ENCODE data around the gene HECTD1.
"Not testable (repeated sequence)": the region's sequence is repeated elsewhere in the genome, so short reads cannot be mapped to it uniquely, and the experiment has no call there.

HECTD1 gene

GRCh38 chr14:31138301-31138700 is 69.3 kb downstream of the HECTD1 start:
- DNase-seq = no peak

GRCh38 chr14:31137214-31137889 is 70.2 kb downstream of the HECTD1 start:
- DNase-seq = no peak

GRCh38 chr14:31133133-31133532 is 74.5 kb downstream of the HECTD1 start:
- no peak for DNase-seq

- no peak for DNase-seq
Measured at GRCh38 chr14:31128601-31129526, 78.7 kb downstream of the HECTD1 start.

DNA sequence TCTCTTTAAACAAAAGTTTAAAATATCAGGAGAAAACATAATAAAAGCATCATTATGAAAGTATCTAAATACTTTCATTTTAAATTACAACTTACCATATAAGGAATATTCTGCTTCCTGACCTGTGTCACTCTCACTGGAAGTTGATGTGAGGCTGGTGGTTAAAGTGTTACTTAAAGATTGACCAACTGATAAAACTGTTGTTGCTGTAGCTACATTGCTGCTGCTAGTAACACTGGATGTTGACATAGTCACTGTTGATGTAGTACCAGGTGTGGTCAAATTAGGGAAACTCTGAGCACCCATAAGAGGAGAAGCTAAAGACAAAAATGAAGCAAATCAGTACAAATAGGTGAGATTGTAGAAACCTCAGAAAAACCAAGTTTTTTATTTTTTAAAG is 79.9 kb downstream of the HECTD1 start:
- DNase-seq = no peak

GRCh38 chr14:31126680-31127079 is 80.9 kb downstream of the HECTD1 start:
- DNase-seq = no peak

DNA sequence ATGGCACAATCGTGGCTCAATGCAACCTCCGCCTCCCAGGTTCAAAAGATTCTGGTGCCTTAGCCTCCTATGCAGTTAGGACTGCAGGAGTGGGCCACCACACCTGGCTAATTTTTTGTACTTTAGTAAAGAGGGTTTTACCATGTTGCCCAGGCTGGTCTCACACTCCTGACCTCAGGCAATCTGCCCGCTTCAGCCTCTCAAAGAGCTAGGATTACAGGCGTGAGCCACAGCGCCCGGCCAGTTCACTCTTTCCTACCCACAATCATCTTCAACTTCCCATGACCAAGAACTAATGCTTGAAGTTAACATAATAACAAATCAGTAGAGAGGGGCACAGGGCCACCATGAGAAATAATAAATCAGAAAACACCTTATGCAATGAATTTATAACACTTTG is 82.4 kb downstream of the HECTD1 start:
- DNase-seq = no peak

- DNase-seq = no peak
Measured at GRCh38 chr14:31124197-31124596, 83.4 kb downstream of the HECTD1 start.

DNA sequence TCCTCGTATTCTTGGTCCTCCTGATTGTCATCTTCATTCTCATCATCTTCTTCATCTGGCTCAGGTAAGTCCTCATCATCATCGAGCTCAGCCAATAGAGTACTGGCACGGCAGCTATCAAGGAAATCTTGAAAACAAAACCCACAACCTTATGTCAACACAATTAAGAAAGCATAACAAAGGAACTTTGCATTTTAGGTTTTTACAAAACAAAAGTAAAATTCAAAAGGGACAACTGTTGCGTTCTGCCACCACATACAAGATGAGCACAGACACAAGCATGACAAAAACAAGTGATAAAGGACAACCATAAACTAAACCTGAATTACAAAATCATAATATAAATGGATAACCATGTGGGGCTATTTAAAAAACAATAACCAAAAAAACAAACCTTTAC is 84.7 kb downstream of the HECTD1 start:
- DNase-seq = no peak

DNA sequence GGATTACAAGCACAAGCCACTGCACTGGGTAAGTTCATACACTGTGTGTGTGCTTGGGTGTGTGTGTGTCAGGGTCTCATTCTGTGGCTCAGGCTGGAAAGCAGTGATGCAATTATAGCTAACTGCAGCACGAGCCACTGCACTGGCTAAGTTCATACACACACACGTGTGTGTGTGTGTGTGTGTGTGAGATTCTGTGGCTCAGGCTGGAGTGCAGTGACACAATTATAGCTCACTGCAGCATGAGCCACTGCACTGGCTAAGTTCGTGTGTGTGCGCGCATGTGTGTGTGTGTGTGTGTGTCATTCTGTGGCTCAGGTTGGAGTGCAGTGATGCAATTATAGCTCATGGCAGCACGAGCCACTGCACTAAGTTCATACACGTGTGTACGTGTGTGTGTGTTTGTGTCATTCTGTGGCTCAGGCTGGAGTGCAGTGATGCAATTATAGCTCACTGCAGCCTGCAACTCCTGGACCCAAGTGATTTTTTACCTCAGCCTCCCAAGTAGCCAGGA is 85.4 kb downstream of the HECTD1 start:
- no peak for DNase-seq

GRCh38 chr14:31118892-31119291 is 88.7 kb downstream of the HECTD1 start:
- DNase-seq = no peak

DNA sequence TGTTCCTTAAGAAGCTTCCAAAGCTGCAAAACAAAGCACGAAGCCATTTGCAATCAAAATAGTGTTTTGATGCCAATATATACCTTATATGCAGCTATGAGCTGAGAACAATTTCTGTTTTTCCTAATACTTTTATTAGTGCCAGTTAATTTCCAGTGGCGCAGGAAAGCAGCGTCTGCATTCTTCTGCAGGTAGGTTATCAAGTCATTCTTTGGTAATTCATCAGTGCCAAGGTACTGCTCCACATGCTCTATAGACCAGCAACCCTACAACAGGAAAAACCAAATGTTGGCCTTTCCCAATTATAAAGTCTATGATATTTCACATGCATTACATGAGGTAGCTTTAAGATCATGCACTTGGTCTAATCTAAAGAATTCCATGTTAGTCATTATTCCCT is 93.8 kb downstream of the HECTD1 start:
- DNase-seq = no peak

DNA sequence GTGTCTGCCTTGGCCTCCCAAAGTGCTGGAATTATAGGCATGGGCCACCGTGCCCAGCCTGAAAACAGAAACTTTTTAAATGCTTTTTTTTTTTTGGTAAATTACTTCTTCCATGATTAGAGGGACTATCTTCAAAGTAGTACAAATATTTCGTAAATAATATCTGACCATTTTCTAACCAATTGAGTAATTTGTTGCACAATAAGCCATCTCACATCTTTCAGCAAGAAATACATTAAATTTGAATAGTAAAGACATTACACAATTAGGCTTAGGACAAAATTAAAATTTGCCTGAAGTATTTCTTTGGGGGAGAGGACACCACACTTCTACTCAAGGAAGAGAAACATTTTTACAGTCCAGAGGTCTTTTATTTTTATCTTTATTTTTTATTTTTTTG is 96.7 kb downstream of the HECTD1 start:
- no peak for DNase-seq

DNA sequence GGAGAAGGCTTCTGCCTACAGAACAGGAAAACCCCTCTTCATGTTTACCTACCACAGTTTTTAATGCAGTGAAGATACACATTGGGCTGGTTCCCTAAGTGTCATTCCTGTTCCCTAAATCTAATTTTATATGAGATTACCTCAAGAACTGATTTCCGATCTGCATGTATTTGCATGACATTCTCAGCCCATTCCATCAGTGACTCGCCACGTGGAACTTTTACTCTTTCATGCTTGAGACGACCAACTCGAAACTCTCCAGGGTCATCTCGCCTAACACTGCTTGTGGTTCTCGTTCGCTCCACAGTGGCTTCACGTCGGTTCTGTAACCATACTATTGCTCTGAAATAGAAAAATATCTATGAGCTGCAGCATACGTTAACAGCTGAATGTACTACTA is 98.3 kb downstream of the HECTD1 start:
- DNase-seq = no peak

DNA sequence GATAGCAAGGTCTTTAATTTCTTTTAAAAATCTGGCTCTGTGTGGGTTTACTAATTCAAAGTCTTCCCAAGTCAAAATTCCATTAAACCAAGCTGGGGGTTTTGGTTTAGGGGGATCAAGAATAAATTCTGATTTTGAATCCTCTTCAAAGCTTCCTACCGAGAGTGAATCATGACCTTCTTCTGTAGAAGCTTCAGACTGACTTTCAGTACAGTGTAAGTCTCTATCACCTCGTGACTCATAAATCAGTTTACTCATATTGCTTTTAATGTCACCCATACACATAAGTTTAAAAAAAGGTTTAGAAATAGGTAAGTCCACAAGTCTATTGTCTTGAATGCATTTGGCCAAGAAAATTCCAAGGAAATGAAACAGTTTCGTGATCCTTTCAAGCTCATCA is 100.8 kb downstream of the HECTD1 start:
- no peak for DNase-seq

- no peak for DNase-seq
Measured at GRCh38 chr14:31097081-31097480, 110.5 kb downstream of the HECTD1 start.

GRCh38 chr14:31096255-31096654 is 111.3 kb downstream of the HECTD1 start:
- no peak for DNase-seq

DNA sequence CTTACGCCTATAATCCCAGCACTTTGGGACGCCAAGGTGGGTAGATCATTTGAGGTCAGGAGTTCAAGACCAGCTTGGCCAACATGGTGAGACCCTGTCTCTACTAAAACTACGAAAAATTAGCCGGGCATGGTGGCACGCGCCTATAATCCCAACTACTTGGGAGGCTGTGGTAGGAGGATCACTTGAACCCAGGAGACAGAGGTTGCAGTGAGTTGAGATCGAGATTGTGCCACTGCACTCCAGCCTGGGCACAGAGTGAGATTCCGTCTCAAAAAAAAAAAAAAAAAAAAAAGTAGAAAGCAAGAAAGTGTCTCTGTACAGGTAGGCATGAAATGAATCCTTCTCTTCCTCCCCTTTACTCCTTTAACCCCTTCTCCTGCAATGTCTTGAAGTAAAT is 111.8 kb downstream of the HECTD1 start:
- DNase-seq = not testable (repeated sequence)

DNA sequence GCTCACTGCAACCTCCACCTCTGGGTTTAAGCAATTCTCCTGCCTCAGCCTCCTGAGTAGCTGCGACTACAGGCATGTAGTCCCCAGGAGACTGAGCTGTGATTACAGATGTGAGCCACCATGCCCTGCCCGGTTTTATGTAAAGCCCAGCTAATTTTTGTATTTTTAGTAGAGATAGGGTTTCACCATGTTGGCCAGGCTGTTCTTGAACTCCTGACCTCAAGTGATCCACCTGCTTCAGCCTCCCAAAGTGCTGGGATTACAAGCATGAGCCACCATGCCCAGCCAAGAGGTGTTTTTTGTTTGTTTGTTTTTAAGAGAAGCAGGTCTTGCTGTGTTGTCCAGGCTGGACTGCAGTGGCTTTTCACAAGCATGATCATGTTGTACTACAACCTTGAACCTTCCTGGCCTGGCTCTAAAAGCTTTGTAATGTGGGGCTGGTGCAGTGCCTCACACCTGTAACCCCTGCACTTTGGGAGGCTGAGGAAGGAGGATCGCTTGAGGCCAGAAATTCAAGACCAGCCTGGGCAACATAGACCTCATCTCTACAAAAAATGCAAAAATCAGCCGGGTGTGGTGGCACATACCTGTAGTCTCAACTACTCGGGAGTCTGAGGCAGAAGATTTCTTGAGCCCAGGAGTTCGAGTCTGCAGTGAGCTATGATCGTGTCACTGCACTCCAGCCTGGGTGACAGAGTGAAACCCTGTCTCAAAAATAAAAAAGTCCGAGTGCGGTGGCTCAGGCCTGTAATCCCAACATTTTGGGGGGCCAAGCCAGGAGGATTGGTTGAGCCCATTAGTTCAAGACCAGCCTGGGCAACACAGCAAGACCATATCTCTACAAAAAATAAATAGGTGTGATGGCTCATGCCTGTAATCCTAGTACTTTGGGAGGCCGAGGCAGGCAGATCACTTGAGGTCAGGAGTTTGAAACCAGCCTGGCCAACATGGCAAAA is 113.4 kb downstream of the HECTD1 start:
- not testable (repeated sequence) for DNase-seq

DNA sequence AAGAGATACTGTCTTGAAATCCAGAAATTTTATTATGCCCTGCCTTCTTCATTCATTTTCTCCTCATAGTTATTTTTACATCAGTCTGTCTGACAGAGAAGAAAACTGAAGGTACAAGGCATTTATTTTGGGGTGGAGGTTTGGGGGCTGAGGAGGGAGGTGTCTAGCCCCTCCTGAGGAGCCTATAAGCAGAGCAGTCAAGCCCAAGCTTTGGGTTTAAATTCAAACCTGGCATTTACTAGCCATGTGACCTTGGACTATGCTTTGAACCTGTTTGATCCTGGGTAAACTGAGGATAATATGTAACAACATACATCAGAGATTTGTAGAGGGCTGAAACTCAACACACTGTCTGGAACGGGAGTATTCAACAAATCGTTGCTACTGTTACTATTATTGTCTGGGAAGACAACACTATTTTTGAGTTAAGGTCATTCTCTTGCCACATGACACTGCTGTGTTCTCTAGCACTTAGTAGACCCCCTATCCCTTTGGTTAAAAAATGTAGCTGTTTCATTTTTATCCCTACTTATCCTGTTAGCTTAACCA is 115.4 kb downstream of the HECTD1 start:
- no peak for DNase-seq

- peak; percentile 65 for DNase-seq
Measured at GRCh38 chr14:31090883-31091764, 116.5 kb downstream of the HECTD1 start.

DNA sequence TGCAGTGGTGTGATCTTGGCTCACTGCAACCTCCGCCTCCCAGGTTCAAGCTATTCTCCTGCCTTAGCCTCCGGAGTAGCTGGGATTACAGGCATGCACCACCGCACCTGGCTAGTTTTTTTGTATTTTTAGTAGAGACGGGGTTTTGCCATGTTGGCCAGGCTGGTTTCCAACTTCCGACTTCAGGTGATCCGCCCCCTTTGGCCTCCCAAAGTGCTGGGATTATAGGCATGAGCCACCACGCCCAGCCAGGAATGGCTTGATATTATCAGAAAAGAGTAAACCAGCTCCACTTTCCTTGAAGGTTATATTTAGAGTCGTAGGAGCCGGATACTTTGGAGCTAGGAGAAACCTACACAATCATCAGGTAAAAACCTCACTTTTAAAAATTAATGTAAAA is 121.1 kb downstream of the HECTD1 start:
- not testable (repeated sequence) for DNase-seq

Measured in DMS153 (cell line).